ENCODE results near the gene MAST4. TPM values are rescaled to one million over a fixed set of nuclear protein-coding genes. Genes with fewer than 3 reads are reported as not detected.

MAST4 gene
- total and polyA plus RNA-seq, 2 of the 8 experiments (the other 6 are each of a cell fraction or from before 2014, with no cell fraction given), result 1.5 to 2.6 TPM

DNA sequence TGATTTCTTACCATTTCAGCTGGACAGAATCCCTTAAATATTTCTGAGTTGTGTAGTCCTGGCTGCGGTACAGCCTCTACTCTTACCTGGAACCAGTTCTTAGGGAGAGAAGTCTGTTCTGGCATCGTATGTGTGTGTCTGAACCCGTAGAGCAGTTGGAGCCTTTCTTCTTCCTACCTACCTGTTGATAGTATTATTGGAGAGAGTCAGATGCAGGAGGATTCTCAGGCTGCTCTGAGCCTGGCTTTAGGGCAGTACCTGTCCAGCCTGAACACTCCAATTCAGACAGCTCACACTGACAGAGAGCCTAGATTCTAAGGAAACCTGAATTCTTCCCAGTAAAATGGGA lies 410.3 kb downstream of the MAST4 start:
- ChIA-PET CTCF (ENCODE audit: partially characterized antibody) (interaction anchor here (1.1 to 2.0 kb wide), 2 partner anchors 10 to 13 kb away, joined by 3 to 4 read pairs; no protein-coding TSS in a partner anchor), POLR2A (ENCODE audit: partially characterized antibody) (no interaction called here)
- Histone ChIP-seq H3K23me2 (ENCODE audit: low read depth, low read length) (peaks cover 3% of the 10 kb centered on the region), H3K23ac (ENCODE audit: insufficient read length) (no peak overlapping the region), H3K27me3 (replicated peaks in 1 of 4; ENCODE audit: control insufficient read depth in 3 of 4, extremely low read depth in 1 of 4, insufficient read depth in 3 of 4, low read length in 3 of 4) (no peaks in the 10 kb centered on the region), H4K20me1 (replicated peaks in 1 of 2; ENCODE audit: control insufficient read depth in 1 of 2, insufficient read depth in 2 of 2, low read length in 2 of 2) (no peaks in the 10 kb centered on the region), H2BK12ac (ENCODE audit: low read depth, low read length) (no peak overlapping the region), H3K79me2 (ENCODE audit: control insufficient read depth in 1 of 2, insufficient read depth in 2 of 2, low read length in 2 of 2) (no peaks in the 10 kb centered on the region), H3K4me1 (replicated peaks in 1 of 4; ENCODE audit: control insufficient read depth in 3 of 4, insufficient read depth in 4 of 4, low read length in 3 of 4) (peaks cover 2 to 9% (median 4%) of the 10 kb centered on the region in 4 experiments; a peak in 5 of 7 replicates), H3K56ac (replicated peaks; ENCODE audit: insufficient read length, low read depth, low read length) (no peak overlapping the region), H3K14ac (ENCODE audit: insufficient read length) (no peak overlapping the region), H4K91ac (replicated peaks; ENCODE audit: insufficient read length, low read length) (no peak overlapping the region), H3K18ac (ENCODE audit: extremely low read depth, low read length) (no peak overlapping the region), H3K27ac (ENCODE audit: low read depth, low read length) (no peak overlapping the region), H3K9ac (replicated peaks in 1 of 4; ENCODE audit: extremely low read depth in 1 of 4, low read depth in 3 of 4, low read length in 3 of 4) (no peak overlapping the region), H2BK20ac (ENCODE audit: low read length) (no peak overlapping the region), H3K4ac (replicated peaks; ENCODE audit: insufficient read length, low read depth, low read length) (no peak overlapping the region), H2AFZ (ENCODE audit: low read length) (no peak overlapping the region), H3K36me3 (ENCODE audit: control insufficient read depth in 2 of 4, insufficient read depth in 4 of 4, low read length in 3 of 4) (no peaks in the 10 kb centered on the region), H3K79me1 (ENCODE audit: low read depth, low read length) (peaks cover 6% of the 10 kb centered on the region; the same call in 1 of the 2 replicates), H2BK5ac (ENCODE audit: low read depth, low read length) (no peak overlapping the region), H2BK15ac (ENCODE audit: low read length) (no peak overlapping the region), H2AK5ac (ENCODE audit: low read depth, low read length) (no peak overlapping the region), H3K4me2 (ENCODE audit: insufficient read depth in 1 of 2, low read depth in 2 of 2, low read length in 2 of 2) (no peak overlapping the region), H3K4me3 (ENCODE audit: extremely low read depth in 1 of 4, insufficient read depth in 2 of 4, low read depth in 3 of 4, low read length in 4 of 4) (no peak overlapping the region), H4K5ac (ENCODE audit: insufficient read length, low read depth, low read length) (no peak overlapping the region), H2BK120ac (replicated peaks; ENCODE audit: low read depth, low read length) (no peak overlapping the region), H3K9me3 (ENCODE audit: insufficient read depth in 2 of 2, low read depth in 1 of 2, low read length in 1 of 2) (no peaks in the 10 kb centered on the region), H4K8ac (ENCODE audit: extremely low read depth, insufficient read depth, low read length) (no peak overlapping the region)
- DNase-seq (ENCODE audit: low read depth in 1 of 2, low spot score in 2 of 2) (no peak), FAIRE-seq (no peak)
- WGBS, 2 experiments (ENCODE audit: extremely low coverage in 1 of 2, insufficient coverage in 1 of 2, insufficient read length in 1 of 2, insufficient replicate concordance in 2 of 2, low coverage in 1 of 2, low lambda C conversion rate in 2 of 2, missing lambda C conversion rate in 1 of 2), result 93% methylated on average over 3 of the region's 3 CpGs; no CpG with 5 or more reads in 1 of the 2 experiments
- TF ChIP-seq TBP (IDR thresholded peaks at IDR 0.05; ENCODE audit: low read depth, low read length) (no peak), SP1 (IDR thresholded peaks at IDR 0.05; ENCODE audit: low read depth, low read length) (no peak), EZH2 (IDR thresholded peaks at IDR 0.05; ENCODE audit: low read depth, low read length, severe bottlenecking) (no peak), ASH2L (IDR thresholded peaks at IDR 0.05; ENCODE audit: low read length) (no peak), NANOG (IDR thresholded peaks at IDR 0.05; ENCODE audit: insufficient read depth, low read depth, low read length, poor library complexity, severe bottlenecking) (no peak), KDM1A (IDR thresholded peaks at IDR 0.05; ENCODE audit: borderline replicate concordance, low read length) (no peak), ATF2 (IDR thresholded peaks at IDR 0.05; ENCODE audit: low read length) (no peak), CHD2 (IDR thresholded peaks at IDR 0.05; ENCODE audit: low read length) (no peak), CHD1 (IDR thresholded peaks at IDR 0.05; ENCODE audit: low read depth, low read length) (no peak), SP2 (IDR thresholded peaks at IDR 0.05; ENCODE audit: low read length) (no peak), TEAD4 (IDR thresholded peaks at IDR 0.05; ENCODE audit: low read depth, low read length) (no peak), GABPA (IDR thresholded peaks at IDR 0.05; ENCODE audit: borderline replicate concordance, insufficient read depth, low read length) (no peak)
- TF ChIP-seq, protein P1, sequence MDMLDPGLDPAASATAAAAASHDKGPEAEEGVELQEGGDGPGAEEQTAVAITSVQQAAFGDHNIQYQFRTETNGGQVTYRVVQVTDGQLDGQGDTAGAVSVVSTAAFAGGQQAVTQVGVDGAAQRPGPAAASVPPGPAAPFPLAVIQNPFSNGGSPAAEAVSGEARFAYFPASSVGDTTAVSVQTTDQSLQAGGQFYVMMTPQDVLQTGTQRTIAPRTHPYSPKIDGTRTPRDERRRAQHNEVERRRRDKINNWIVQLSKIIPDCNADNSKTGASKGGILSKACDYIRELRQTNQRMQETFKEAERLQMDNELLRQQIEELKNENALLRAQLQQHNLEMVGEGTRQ (IDR thresholded peaks at IDR 0.05; ENCODE audit: low read length), result no peak

Measured in H1 (cell line).